DMS 273 (cell line): ENCODE results near the gene RAC2.
"Not testable (repeated sequence)": the region's sequence is repeated elsewhere in the genome, so short reads cannot be mapped to it uniquely, and the experiment has no call there.

Experiments
- DNase-seq: peaks from one replicate; lab custom pipeline; 2025; ENCODE audit not compliant: unreplicated experiment; lab: John Stamatoyannopoulos, UW

RAC2 gene

GRCh38 chr22:37256075-37256726 lies 12.1 kb upstream of the RAC2 start:
- no peak for DNase-seq

DNA sequence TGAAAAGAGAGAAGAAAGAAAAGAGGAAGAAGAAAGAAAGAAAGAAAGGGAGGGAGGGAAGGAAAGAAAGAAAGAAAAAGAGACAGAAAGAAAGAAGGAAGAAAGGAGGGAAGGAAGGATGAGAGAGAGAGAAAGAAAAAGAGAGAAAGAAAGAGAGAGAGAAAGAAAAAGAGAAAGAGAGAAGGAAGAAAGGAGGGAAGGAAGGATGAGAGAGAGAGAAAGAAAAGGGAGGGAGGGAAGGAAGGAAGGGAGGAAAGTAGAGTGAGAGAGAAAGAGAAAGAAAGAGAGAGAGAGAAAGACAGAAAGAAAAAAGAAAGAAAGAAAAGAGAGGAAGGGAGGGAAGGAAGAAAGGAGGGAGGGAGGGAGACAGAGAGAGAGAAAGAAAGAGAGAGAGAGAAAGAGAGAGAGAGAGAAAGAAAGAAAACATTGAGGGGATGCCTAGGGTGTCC lies 11.5 kb upstream of the RAC2 start:
- DNase-seq = no peak

- no peak for DNase-seq
Observed at GRCh38 chr22:37254867-37255233, 10.8 kb upstream of the RAC2 start.

DNA sequence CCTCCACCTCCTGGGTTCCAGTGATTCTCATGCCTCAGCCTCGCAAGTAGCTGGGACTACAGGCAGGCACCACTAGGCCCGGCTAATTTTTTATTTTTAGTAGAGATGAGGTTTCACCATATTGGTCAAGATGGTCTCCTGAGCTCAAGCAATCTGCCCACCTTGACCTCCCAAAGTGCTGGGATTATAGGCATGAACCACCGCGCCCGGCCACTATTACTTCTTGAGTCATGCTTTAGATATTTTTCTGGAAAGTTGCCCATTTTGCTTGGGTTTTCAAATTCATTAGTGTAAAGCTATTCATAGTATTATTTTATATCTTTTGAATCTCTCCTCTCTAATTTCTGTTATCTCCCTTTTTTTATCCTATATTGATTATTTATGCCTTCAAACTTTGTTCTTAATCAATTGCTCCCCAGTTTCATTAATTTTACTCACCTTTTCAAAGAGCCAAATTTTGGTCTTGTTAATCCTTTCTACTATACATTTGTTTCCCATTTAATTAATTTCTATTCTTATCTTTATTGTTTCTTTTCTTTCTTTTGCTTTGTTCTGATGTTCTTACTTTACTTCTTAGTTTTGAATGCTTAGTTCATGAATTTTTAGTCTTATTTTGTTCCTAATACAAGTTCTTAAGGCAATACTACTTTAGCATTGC lies 10.3 kb upstream of the RAC2 start:
- no peak for DNase-seq

- no peak for DNase-seq
Observed at GRCh38 chr22:37253126-37253660, 9.1 kb upstream of the RAC2 start.

DNA sequence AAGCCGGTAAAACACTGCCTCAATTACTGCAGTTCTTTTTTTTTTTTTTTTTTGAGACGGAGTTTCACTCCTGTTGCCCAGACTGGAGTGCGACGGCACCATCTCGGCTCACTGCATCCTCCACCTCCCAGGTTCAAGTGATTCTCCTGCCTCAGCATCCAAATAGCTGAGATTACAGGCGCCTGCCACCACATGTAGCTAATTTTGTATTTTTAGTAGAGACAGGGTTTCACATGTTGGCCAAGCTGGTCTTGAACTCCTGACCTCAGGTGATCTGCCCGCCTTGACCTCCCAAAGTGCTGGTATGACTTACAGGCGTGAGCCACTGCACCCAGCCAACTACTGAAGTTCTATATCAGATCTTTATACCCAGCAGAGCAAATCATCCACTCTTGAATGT lies 7.8 kb upstream of the RAC2 start:
- DNase-seq = not testable (repeated sequence)

DNA sequence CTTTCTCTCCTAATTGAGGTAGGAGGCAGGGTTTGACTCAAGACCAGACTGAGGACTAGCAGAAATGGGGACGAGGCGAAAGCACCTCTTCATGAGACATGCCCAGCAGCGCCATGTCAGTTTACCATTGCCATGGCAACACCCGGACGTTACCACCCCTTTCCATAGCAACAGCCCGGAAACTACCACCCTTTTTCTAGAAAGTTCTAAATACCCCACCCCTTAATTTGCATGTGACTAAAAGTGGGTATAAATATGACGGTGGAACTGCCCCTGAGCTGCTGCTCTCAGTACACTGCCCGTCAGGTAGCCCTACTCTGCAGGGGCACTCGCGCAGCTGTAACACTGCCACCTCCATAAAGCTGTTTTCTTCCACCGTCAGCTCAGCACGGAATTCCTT lies 5.9 kb upstream of the RAC2 start:
- no peak for DNase-seq

- DNase-seq = no peak
Observed at GRCh38 chr22:37248251-37248650, 4.2 kb upstream of the RAC2 start.

- no peak for DNase-seq
Observed at GRCh38 chr22:37245740-37246139, 1.7 kb upstream of the RAC2 start.

- no peak for DNase-seq
Observed at GRCh38 chr22:37244922-37245722, 1.1 kb upstream of the RAC2 start.

- no peak for DNase-seq
Observed at GRCh38 chr22:37243402-37244113, 511 bp downstream of the RAC2 start.

- no peak for DNase-seq
Observed at GRCh38 chr22:37242395-37242918, 1.6 kb downstream of the RAC2 start.

- DNase-seq = no peak
Observed at GRCh38 chr22:37241351-37242142, 2.5 kb downstream of the RAC2 start.

DNA sequence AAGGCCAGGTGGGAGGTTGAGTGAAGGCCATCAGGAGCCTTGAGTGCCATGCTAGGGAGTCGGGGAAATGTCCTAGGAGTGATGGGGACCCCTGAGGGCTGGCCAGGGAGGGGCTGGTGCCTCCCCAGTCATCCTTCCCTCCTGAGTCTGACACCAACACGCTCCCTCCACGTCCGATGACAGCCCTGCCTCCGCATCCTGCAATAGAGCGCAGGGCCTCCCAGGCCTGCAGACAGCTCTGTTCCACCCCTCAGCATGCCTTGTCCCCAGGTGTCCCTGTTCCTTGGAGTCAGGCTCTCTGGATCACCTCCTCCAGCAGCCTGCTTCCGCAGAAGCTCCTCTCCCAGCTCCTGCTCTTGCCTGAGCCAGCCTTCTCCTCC lies 3.1 kb downstream of the RAC2 start:
- DNase-seq = no peak

DNA sequence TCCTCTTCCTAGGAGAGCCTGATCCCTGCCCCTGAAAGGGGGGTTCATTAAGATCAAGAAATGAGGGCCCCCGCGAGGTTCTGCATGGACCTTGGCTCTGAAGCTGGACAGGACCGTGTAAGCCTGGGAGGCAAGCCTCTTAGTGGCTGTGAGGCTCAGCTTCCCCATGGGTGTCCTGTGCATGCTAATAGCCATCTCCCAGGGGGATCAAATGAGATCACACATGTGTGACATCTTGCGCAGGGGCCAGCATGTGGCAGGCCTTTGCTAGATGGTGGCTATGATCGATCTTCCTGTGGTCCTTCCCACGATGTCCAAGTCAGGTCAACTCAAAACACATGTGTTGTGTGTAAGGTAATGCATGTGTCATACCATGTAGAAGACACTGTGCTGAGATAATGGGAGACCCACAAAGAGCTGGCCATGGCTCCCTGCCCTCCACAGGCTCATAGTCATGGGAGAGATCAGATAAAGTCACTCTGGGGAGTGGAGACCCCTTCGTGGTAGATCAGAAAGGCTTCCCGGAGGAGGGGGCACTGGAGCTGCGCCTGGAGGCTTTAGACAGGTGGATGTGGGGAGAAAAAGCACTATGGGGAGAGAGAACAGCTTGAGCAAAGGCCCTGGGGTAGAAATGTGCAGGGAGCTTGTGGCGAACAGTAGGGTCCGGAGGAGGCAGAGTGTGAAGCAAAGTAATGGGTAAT lies 3.7 kb downstream of the RAC2 start:
- no peak for DNase-seq

GRCh38 chr22:37239336-37240239 lies 4.5 kb downstream of the RAC2 start:
- DNase-seq = no peak

DNA sequence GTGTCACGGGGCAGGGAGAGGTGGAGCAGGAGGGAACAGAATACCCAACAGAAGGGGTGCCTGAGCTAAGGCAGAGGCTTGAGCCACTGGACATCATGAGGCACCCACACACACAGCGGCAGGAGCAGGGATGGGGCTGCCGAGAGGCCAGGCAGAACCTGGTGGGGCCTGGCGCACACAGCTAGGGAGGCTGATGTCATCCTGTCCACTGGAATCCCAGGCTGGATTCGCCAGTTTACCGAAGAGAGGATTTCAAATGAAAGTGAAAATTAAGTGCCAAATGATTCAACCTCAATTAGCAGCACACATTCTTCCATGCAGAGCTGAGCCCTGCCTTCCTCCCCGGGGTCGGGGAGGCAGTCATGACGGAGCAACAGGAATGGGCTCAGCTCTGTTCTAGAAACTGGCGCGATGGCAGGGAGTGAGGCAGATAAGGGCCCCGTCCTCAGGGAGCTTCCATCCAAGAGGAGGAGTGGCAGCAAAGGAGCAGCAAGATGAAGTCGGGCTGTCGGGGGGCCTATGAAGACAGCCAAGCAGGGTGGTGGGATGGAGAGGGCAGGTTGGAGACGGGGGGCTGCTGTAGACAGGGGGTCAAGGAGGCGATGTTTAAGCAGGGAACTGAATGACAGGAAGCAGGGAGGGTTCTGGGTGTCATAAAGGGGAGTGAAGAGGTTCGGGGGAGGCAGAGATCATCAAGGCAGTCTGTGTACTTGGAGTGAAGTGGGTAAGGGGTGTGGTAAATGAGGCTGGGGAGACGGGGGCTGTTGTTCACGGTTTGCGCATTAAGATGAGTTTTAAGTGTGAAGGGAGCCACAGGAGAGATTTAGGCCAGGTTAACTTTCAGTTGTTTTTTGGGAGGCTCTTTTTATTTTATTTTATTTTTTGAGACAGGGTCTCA lies 6.4 kb downstream of the RAC2 start:
- no peak for DNase-seq
